ENCODE measurements around the gene OGFR. TPM values are rescaled to one million over a fixed set of nuclear protein-coding genes. Genes with fewer than 3 reads are reported as not detected.

OGFR gene
- total RNA-seq, 6 experiments from 2014 or later: 37.8 to 42.2 (median 39.0) TPM

DNA sequence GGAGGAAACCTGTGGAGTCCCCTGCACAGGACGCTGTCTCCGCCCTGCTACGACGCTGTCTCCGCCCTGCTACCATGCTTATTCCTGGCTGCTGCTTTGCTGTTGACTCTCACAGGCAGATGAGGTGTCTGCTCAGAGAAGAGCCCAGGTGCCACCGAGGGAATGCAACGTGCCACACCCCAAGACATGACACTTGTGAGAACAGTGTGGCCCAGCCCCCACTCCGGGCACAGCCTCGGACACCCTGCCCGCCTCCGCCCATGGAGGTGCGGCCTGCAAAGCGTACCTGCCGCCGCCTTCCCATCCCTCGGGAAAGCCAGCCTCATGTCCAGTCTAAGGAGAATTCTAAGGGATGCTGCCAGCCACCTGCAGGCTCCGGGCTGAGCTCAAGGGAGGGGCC lies 23.9 kb upstream of the OGFR start:
- Mint-ChIP-seq H3K36me3 (ENCODE audit: low read depth) (0 out of 2 replicates have a peak, but pooled peaks cover 4% of the 10 kb centered on the region), H3K4me3 (no peak overlapping the region), H3K27ac (no peak overlapping the region), H3K9me3 (no peaks in the 10 kb centered on the region), H3K27me3 (ENCODE audit: insufficient read depth) (peaks cover 2% of the 10 kb centered on the region), H3K4me1 (ENCODE audit: low read depth) (peaks cover 6% of the 10 kb centered on the region)
- no peak for DNase-seq
- TF ChIP-seq, protein P1, sequence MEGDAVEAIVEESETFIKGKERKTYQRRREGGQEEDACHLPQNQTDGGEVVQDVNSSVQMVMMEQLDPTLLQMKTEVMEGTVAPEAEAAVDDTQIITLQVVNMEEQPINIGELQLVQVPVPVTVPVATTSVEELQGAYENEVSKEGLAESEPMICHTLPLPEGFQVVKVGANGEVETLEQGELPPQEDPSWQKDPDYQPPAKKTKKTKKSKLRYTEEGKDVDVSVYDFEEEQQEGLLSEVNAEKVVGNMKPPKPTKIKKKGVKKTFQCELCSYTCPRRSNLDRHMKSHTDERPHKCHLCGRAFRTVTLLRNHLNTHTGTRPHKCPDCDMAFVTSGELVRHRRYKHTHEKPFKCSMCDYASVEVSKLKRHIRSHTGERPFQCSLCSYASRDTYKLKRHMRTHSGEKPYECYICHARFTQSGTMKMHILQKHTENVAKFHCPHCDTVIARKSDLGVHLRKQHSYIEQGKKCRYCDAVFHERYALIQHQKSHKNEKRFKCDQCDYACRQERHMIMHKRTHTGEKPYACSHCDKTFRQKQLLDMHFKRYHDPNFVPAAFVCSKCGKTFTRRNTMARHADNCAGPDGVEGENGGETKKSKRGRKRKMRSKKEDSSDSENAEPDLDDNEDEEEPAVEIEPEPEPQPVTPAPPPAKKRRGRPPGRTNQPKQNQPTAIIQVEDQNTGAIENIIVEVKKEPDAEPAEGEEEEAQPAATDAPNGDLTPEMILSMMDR (IDR thresholded peaks at IDR 0.05): no peak

DNA sequence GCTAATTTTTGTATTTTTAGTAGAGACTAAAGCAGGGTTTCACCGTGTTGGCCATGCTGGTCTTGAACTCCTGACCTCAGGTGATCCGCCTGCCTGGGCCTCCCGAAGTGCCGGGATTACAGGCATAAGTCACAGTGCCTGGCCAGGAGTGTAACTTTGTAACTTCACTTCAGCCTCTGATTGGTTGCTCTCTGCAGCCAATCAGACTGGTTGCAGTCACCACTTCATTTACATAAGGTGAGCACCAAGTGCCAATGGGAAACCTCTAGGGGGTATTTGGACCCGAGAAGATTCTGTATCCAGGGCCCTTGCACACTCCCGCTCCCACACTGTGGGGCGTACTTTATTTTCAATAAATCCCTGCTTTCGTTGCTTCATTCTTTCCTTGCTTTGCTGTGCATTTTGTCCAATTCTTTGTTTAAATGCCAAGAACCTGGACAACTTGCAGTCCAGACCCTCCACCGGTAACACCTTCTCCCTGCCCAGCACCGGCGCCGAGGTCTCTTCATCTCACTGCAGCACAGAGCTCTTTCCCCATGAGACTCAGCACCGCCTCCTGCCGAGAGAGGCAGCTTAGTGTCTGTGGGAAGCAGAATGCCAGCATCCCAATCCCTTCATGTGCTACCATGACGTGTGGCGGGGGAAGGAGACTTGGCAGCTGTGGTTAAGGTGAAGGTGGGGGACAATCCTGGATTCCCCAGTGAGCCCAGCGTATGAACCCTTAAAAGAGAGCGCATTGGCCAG lies 22.3 kb upstream of the OGFR start:
- no peak for DNase-seq
- Mint-ChIP-seq H3K9me3 (no peaks in the 10 kb centered on the region), H3K4me1 (ENCODE audit: low read depth) (no peaks in the 10 kb centered on the region), H3K27me3 (ENCODE audit: insufficient read depth) (no peaks in the 10 kb centered on the region; the same call in none of the 2 replicates), H3K27ac (no peak overlapping the region), H3K4me3 (no peak overlapping the region), H3K36me3 (ENCODE audit: low read depth) (no peaks in the 10 kb centered on the region)
- TF ChIP-seq, protein P1 (IDR thresholded peaks at IDR 0.05): no peak

DNA sequence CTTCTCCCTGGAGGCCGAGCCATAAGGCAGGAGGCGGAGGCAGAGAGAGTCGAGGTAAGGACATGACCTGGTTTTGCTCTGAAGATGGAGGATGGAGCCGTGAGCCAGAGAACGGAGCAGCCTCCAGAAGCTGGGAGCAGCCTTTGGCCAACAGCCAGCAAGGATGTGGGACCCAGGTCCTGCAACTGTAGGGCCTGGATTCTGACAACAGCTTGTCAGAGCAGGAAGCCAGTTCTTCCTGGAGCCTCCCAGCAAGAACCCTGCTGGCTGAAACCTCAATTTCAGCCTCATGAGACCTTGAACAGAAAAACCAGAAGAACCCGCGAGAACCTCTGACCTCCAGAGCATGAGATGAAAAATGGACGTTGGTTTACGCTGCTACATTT lies 21.7 kb upstream of the OGFR start:
- no peaks in the 10 kb centered on the region for H3K9me3 Mint-ChIP-seq
- no peak overlapping the region for H3K27ac Mint-ChIP-seq

DNA sequence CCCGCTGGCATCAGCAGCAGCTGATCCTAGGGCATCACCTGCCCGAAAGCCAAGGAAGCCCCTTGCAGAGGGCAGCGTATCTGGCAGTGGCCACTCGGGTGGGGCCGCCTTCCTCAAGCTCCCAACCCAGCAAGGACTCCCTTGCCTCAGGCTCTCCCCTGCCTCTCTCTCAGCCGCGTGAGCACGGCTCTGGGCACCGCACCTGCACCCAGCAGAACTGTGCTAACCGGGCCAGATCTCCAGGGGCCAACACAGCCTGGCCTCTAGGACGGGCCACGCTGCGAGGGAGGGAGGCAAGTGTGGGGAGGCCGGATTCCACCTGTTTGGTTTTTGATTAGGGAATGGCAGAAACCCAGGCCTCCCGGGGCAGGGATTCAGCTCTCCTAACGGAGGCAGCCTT lies 20.1 kb upstream of the OGFR start:
- no peak for DNase-seq
- Mint-ChIP-seq H3K36me3 (ENCODE audit: low read depth) (no peaks in the 10 kb centered on the region), H3K9me3 (no peaks in the 10 kb centered on the region), H3K27ac (no peak overlapping the region), H3K4me3 (no peak overlapping the region), H3K4me1 (ENCODE audit: low read depth) (no peaks in the 10 kb centered on the region), H3K27me3 (ENCODE audit: insufficient read depth) (peaks cover 3% of the 10 kb centered on the region)
- TF ChIP-seq, protein P1 (IDR thresholded peaks at IDR 0.05): no peak

More for the DNA sequence above, 21.7 kb upstream of the OGFR start:
- H3K4me3 Mint-ChIP-seq: no peak overlapping the region
- TF ChIP-seq, protein P1 (IDR thresholded peaks at IDR 0.05): no peak
- H3K4me1 Mint-ChIP-seq (ENCODE audit: low read depth): no peaks in the 10 kb centered on the region
- H3K36me3 Mint-ChIP-seq (ENCODE audit: low read depth): no peaks in the 10 kb centered on the region
- H3K27me3 Mint-ChIP-seq (ENCODE audit: insufficient read depth): no peaks in the 10 kb centered on the region; the same call in none of the 2 replicates
- DNase-seq: no peak

DNA sequence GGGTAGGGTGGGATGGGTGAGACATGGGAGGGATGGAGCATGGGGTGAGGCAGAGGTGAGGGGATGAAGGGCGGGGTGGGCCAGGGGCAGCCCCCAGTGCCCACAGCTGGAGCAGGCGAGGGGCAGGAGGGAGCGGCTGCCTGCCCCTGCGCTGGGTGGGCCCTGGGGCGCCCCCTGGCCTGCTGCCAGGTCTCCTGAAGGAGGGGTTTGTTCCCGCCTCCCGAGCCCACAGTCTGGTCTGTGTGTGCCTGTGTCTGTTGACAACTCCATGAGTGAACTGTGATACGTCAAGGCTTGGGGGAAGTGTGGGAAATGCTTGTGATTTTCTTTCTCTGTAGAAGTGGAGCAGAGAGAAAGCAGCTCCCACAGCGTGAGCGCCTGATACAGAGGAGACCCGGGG lies 19.2 kb upstream of the OGFR start:
- H3K4me3 Mint-ChIP-seq: no peak overlapping the region

More for the DNA sequence above, 19.2 kb upstream of the OGFR start:
- Mint-ChIP-seq H3K9me3 (no peaks in the 10 kb centered on the region), H3K27me3 (ENCODE audit: insufficient read depth) (peaks cover 3% of the 10 kb centered on the region), H3K27ac (no peak overlapping the region), H3K36me3 (ENCODE audit: low read depth) (no peaks in the 10 kb centered on the region), H3K4me1 (ENCODE audit: low read depth) (no peaks in the 10 kb centered on the region; the same call in 1 of the 2 replicates)
- no peak for DNase-seq
- TF ChIP-seq, protein P1 (IDR thresholded peaks at IDR 0.05): no peak
